OCI-LY1 (cell line): Measurements from ENCODE around the gene CHRD.
A peak's percentile ranks its signal among the peaks of the same experiment; 100 is the strongest.

ENCODE experiments used
- H2AFZ ChIP-seq: fragments of 200-600 bp; sonication (generic), shearing (Covaris generic); 2 replicates; pipeline ENCODE4 v1.6.0; 2014; ENCODE audit warnings: antibody characterized with exemption, mild to moderate bottlenecking, low read length
- H3F3A ChIP-seq: fragments of 200-600 bp; sonication (generic), shearing (Covaris generic); 2 replicates; pipeline ENCODE4 v1.6.0; 2014; ENCODE audit warnings: mild to moderate bottlenecking, antibody characterized with exemption, low read length, moderate library complexity; ENCODE audit not compliant: insufficient read depth
- H3K27ac ChIP-seq: fragments of 200-600 bp; sonication (generic); 2 replicates; pipeline ENCODE4 v1.5.1; 2014; ENCODE audit warnings: low read length, mixed run types, mild to moderate bottlenecking, low read depth; ENCODE audit not compliant: poor library complexity, severe bottlenecking
- H3K27me3 ChIP-seq: fragments of 200-600 bp; sonication (generic); 2 replicates; pipeline ENCODE4 v1.6.0; 2014; ENCODE audit warnings: antibody characterized with exemption, mild to moderate bottlenecking, low read length, moderate library complexity; ENCODE audit not compliant: insufficient read depth
- H3K36me3 ChIP-seq: fragments of 200-600 bp; sonication (generic); 2 replicates; pipeline ENCODE4 v1.6.1; 2014; ENCODE audit warnings: mild to moderate bottlenecking, antibody characterized with exemption, low read length, moderate library complexity, mixed read lengths; ENCODE audit not compliant: insufficient read depth
- H3K4me1 ChIP-seq: fragments of 200-600 bp; sonication (generic); 2 replicates; pipeline ENCODE4 v1.5.1; 2014; ENCODE audit warnings: mild to moderate bottlenecking, low read length, moderate library complexity; ENCODE audit not compliant: insufficient read depth, severe bottlenecking
- H3K4me2 ChIP-seq: fragments of 200-600 bp; sonication (generic), shearing (Covaris generic); 2 replicates; pipeline ENCODE4 v1.6.1; 2014; ENCODE audit warnings: low read length
- H3K4me3 ChIP-seq: fragments of 200-600 bp; sonication (generic); 2 replicates; pipeline ENCODE4 v1.5.1; 2014; ENCODE audit warnings: low read length, low read depth, mild to moderate bottlenecking, mixed read lengths; ENCODE audit not compliant: poor library complexity, severe bottlenecking
- H3K79me2 ChIP-seq: fragments of 200-600 bp; shearing (Covaris generic); 2 replicates; pipeline ENCODE4 v1.6.1; 2016; ENCODE audit warnings: mixed run types, low read length, mixed read lengths; ENCODE audit not compliant: insufficient read depth
- H3K9ac ChIP-seq: fragments of 200-600 bp; sonication (generic), shearing (Covaris generic); 2 replicates; pipeline ENCODE4 v1.6.1; 2014; ENCODE audit warnings: mild to moderate bottlenecking, low read length, mixed read lengths
- H3K9me2 ChIP-seq: fragments of 200-600 bp; sonication (generic), shearing (Covaris generic); 2 replicates; pipeline ENCODE4 v1.6.1; 2014; ENCODE audit warnings: low read depth, mild to moderate bottlenecking, low read length, mixed read lengths
- H3K9me3 ChIP-seq: fragments of 200-600 bp; shearing (Covaris generic); 2 replicates; pipeline ENCODE4 v1.6.1; 2014; ENCODE audit warnings: low read length, mixed read lengths
- H4K20me1 ChIP-seq: fragments of 200-600 bp; sonication (generic), shearing (Covaris generic); 2 replicates; pipeline ENCODE4 v1.6.0; 2016; ENCODE audit warnings: mild to moderate bottlenecking, low read length; ENCODE audit not compliant: insufficient read depth
- EZH2 ChIP-seq: fragments of 200-600 bp; sonication (generic), shearing (Covaris generic); IDR thresholded peaks from 2 replicates; pipeline ENCODE4 v1.8.0; 2017; ENCODE audit warnings: borderline replicate concordance, mixed run types, mild to moderate bottlenecking, antibody characterized with exemption, low read length, moderate library complexity, mixed read lengths
- TF ChIP-seq, protein P1 (sequence below): fragments of 200-600 bp; sonication (generic), shearing (Covaris generic); IDR thresholded peaks from 2 replicates; pipeline ENCODE4 v1.5.1; 2017; ENCODE audit warnings: mild to moderate bottlenecking, antibody characterized with exemption, low read length, moderate library complexity, mixed read lengths

CHRD gene

GRCh38 chr3:184335661-184336546, 44.0 kb upstream of the CHRD start:
- H3F3A ChIP-seq = peaks cover 19% of the 10 kb centered on the region; the same call in 1 of the 2 replicates
- H3K9ac ChIP-seq = peak overlapping the region; percentile 63
- peaks cover 16% of the 10 kb centered on the region for H3K4me1 ChIP-seq
- H3K27me3 ChIP-seq = no peaks in the 10 kb centered on the region
- H4K20me1 ChIP-seq = no peaks in the 10 kb centered on the region
- H3K27ac ChIP-seq = peak overlapping the region; percentile 57
- no peak for TF ChIP-seq EZH2
- TF ChIP-seq, protein P1, sequence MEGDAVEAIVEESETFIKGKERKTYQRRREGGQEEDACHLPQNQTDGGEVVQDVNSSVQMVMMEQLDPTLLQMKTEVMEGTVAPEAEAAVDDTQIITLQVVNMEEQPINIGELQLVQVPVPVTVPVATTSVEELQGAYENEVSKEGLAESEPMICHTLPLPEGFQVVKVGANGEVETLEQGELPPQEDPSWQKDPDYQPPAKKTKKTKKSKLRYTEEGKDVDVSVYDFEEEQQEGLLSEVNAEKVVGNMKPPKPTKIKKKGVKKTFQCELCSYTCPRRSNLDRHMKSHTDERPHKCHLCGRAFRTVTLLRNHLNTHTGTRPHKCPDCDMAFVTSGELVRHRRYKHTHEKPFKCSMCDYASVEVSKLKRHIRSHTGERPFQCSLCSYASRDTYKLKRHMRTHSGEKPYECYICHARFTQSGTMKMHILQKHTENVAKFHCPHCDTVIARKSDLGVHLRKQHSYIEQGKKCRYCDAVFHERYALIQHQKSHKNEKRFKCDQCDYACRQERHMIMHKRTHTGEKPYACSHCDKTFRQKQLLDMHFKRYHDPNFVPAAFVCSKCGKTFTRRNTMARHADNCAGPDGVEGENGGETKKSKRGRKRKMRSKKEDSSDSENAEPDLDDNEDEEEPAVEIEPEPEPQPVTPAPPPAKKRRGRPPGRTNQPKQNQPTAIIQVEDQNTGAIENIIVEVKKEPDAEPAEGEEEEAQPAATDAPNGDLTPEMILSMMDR = peak; percentile 5; the same call in 1 of the 2 replicates
- no peaks in the 10 kb centered on the region for H3K9me3 ChIP-seq
- peak overlapping the region; percentile 72 for H3K4me2 ChIP-seq
- H3K4me3 ChIP-seq = peak overlapping the region; percentile 66
- no peak overlapping the region for H2AFZ ChIP-seq
- no peaks in the 10 kb centered on the region for H3K79me2 ChIP-seq
- H3K36me3 ChIP-seq = peaks cover 46% of the 10 kb centered on the region
- H3K9me2 ChIP-seq = no peaks in the 10 kb centered on the region

DNA sequence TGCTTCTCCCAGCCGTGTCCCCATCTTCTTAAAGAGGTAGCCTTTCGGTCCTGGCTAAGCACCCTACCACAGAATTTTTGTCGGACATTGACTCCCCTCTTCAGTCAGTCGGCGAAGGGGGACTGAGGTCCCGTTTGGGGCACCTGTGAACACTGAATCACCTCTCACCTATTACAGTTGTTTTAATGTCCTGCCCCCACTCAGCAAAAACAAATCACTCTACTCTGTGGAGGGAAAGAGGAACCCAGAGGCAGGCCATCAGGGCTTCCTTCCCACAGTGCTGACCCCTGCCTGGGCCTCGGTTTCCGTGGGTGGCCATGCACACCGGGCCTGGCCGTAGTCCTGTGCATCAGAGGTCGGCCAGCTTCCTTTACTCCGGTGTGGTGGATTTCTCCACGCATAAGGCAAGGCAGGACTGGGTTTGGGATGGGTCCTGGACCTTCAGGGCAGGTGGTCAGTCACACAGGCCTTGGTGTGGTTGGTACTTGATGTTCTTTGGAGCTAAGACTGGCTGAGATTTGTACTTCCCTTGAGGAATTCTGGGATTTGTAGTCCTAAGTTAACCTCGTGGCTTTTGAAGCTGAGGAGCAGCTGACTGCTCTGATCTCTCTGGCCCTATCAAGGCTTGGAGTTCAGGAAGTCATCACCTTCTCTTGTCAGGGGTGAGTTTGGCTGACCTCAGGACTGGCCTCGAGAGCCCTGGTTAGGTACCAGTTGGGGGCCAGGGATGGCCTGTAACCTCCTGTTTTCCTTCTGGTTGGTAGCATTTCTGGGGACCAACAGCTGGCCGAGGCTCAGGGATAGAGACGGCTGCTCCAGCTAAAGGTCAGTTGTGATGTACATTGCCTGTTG, 43.1 kb upstream of the CHRD start:
- Histone ChIP-seq H3F3A (peaks cover 19% of the 10 kb centered on the region; the same call in 1 of the 2 replicates), H4K20me1 (no peaks in the 10 kb centered on the region)

DNA sequence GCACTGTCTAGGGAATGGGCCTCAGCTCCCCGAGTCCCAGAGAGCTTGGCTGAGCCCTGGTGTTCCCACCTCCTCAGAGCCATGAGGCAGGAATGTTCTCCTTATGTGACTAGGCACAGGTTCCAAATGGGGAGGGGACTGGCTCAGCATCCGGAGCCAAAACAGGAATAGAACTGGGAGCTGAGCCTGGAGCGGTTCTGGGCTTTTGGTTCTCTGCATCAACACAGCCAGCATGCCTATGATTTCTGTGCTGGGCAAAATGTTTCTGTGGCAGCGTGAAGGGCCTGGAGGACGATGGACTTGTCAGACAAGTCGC, 42.5 kb upstream of the CHRD start, which contains the start of gene FAM131A:
FAM131A (plus strand) TSS at position 202 of the 316 bp plus-strand sequence; CDS start at position 233, 31 bp downstream.
- no peak for TF ChIP-seq EZH2
- TF ChIP-seq, protein P1 = no peak
- no peak within 1 kb of the TSS for H2AFZ ChIP-seq
- H3K9ac ChIP-seq = peak within 1 kb of the TSS; percentile 63; the same call in 1 of the 2 replicates
- no peak within 1 kb of the TSS for H3K27ac ChIP-seq
- no peaks in the 10 kb centered on the region for H3K9me3 ChIP-seq
- H3K4me3 ChIP-seq = peak within 1 kb of the TSS; percentile 66
- no peaks in the 10 kb centered on the region for H3K9me2 ChIP-seq
- peaks cover 32% of the 10 kb centered on the region for H3K36me3 ChIP-seq
- H3K27me3 ChIP-seq = no peaks in the 10 kb centered on the region
- peaks cover 19% of the 10 kb centered on the region; the same call in 1 of the 2 replicates for H3F3A ChIP-seq
- H3K4me1 ChIP-seq = peaks cover 16% of the 10 kb centered on the region
- peak within 1 kb of the TSS; percentile 72 for H3K4me2 ChIP-seq
- no peaks in the 10 kb centered on the region for H3K79me2 ChIP-seq
- H4K20me1 ChIP-seq = no peaks in the 10 kb centered on the region

More for the DNA sequence above, 43.1 kb upstream of the CHRD start:
- peaks cover 37% of the 10 kb centered on the region for H3K36me3 ChIP-seq
- peak overlapping the region; percentile 66 for H3K4me3 ChIP-seq
- no peak overlapping the region for H3K27ac ChIP-seq
- peak overlapping the region; percentile 63 for H3K9ac ChIP-seq
- H3K9me2 ChIP-seq = no peaks in the 10 kb centered on the region
- peaks cover 16% of the 10 kb centered on the region for H3K4me1 ChIP-seq
- no peak for TF ChIP-seq EZH2
- no peak overlapping the region for H2AFZ ChIP-seq
- H3K79me2 ChIP-seq = no peaks in the 10 kb centered on the region
- H3K9me3 ChIP-seq = no peaks in the 10 kb centered on the region
- H3K27me3 ChIP-seq = no peaks in the 10 kb centered on the region
- peak overlapping the region; percentile 72 for H3K4me2 ChIP-seq
